HG02840 (cell line): ENCODE results near the gene VGLL4.

Source experiments
- ATAC-seq: cut with Tn5 transposase; IDR thresholded peaks from one replicate; pipeline ENCODE4 v1.9.1; 2021; ENCODE audit warnings: mild to moderate bottlenecking, moderate library complexity, moderate number of reproducible peaks; ENCODE audit not compliant: unreplicated experiment, low FRiP score

The VGLL4 gene

DNA sequence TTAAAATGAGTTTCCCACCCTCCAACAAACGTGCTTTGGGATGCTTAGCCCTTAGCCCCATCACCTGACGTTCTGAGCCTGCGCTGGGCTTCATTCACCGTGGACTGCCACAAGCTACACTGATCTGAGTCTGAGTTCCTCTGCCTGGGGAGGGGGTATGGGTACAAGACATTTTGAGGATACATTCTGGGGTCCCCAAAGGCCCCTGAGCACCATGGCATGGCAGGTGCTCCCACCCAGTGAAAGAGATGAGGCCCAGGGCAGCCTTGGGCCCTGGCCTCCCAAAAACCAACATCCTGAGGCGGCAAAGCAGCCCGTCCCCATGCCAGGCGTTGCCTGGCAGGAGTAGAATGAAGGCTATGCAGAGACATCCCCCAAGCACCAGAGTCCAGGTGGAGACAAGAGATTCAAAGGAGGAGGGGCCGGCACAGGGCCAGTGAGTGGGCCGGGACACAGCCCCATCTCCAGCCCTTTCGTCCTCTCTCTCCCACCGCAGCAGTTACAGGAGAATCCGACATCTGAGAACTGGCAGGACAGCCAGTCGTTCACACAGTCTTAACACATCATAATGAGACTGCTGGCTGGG lies 74.5 kb downstream of the VGLL4 start:
- no peak for ATAC-seq

GRCh38 chr3:11568503-11569155 lies 75.1 kb downstream of the VGLL4 start:
- ATAC-seq, result no peak

DNA sequence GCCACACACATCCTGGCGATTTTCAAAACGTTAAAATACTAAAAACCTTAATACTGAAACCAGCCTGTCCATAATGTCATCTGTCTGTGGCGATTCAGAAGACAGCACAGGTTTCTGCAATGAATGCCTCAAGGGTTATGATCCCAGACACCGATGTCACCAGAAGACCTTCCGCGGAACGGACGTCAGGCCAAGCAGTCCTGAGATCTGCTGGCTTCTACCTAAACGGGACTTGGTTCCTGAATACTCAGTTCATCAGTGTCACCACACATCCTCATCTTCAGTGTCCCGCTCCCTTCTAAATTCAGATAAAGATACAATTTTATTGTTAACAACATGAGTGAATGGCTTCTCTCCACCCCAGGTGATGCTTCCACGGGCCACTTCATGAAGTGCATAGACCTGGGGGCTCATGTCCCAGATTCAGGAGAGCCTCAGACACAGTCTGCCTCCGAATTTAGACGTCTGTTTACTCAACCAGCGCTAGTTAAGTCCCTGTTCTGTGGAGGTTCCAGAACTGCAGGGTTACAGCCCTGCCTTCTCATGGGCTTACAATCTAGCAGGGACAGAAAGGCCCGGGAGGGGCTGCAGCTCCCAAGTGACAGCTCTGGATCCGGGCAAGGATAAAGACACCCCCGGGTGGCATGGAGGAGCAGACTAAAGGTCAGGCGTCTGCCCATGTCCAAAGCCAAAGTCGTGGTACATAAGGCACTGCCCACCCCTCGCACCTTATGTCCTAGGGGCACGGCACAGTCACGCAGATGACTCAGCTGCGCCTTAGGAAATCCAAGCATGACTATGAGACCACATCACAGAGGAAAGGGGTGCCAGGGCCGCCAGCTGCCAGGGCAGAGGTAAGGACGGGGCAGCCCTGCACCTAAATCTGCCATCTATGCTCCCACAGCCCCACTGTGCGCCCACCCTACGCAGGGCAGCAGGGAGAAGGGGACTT lies 75.9 kb downstream of the VGLL4 start:
- no peak for ATAC-seq

GRCh38 chr3:11566916-11567315 lies 76.8 kb downstream of the VGLL4 start:
- ATAC-seq, result no peak

GRCh38 chr3:11566478-11566877 lies 77.2 kb downstream of the VGLL4 start:
- no peak for ATAC-seq

DNA sequence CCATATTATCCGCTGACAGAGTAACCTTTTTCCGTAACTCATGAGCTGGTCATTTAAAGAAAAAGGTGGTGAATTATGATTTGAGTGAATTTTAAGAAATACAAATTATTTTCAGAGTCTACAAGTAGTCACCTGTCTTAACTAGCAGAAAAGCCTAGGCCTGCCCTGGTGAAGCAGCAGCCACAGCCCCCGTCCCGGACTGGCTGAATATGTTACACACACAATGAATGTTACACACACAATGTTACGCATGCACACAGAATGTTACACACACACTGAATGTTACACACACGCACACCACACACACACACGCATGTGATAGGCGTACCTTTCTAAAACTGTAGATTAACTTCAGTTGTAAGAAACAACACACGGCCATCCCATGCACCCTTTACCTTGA lies 77.8 kb downstream of the VGLL4 start:
- no peak for ATAC-seq

DNA sequence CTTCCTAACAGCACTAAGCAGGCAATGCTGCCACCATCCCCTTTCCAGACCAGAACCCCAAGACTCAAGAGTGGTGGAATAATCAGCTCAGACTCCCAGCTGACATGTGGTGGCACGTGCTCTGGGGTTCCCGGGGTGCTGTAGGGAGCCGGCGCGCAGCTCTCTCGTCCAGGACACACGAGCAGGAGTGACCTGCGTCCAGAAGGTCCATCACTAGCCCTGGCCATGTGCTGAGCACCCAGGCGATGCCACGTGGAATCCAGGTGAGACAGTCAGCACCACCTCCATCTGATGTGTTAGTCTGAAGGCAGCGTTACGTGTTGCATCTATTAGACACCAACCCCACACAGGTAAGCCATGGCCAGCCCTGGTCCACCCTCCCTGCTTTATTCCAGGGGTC lies 78.2 kb downstream of the VGLL4 start:
- ATAC-seq, result no peak

- ATAC-seq, result no peak
These were observed 78.6 kb downstream of the VGLL4 start for GRCh38 chr3:11565072-11565471.

- ATAC-seq, result no peak
These were observed 79.1 kb downstream of the VGLL4 start for GRCh38 chr3:11564577-11565001.

GRCh38 chr3:11563865-11564185 lies 79.9 kb downstream of the VGLL4 start:
- no peak for ATAC-seq

- ATAC-seq, result no peak
These were observed 80.4 kb downstream of the VGLL4 start for GRCh38 chr3:11563159-11563864.

- ATAC-seq, result no peak
These were observed 81.3 kb downstream of the VGLL4 start for GRCh38 chr3:11562277-11562881.

DNA sequence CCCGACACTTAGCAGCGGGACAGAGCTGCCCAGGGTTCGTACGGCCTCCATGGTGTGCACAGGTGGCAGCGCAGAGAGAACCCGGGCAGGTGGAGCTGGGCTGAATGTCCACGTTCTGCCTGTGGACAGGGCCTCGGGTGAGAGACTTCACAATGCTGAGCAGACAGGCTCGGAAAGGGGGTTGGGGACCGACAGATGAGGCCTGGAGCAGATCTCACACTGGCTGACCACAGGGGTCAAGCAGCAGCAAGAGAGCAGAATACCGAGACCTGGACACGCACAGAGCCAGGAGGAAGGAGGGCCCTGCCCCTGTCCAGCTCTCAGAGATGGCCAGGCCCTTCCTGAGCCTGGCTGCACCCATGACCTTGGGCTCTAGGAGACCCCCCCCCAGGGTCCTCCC lies 83.0 kb downstream of the VGLL4 start:
- ATAC-seq, result no peak

DNA sequence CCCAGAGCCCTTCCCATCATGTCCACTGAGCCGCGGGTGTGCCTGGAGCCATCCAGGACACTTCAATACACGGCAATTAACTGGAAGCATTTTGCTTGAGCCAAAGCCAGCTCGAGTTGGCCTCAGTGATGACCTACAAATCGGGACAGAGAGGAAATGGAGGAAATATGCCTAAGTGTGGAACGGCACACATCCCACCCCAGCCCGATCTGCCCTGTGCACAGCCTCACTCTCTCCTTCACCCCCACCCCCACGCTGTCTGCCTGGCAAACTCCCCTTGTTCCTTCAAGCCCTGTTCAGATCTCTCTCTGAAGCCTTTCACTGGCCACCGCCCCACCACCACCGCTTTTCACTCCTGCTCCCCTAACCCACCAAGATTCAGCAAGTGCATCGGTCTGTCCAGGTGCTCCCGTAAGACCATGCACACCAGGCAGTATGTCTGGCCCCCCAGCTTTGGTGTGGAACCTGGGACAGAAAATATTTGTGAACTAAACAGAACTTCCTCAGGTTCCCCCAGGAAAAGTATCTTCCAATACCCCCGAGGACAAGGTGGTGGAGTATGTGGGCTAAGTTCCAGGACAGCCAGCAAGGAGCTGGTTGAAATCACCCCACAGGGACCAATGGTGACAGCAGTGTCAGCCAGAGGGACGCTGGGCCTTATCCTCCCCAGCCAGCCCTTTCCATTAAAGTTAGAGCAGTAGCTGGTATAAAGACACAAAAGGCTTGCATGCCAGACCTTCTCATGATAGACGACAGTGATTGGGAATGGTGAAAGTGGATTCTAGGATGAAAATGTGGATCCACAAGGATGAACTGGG lies 83.7 kb downstream of the VGLL4 start:
- no peak for ATAC-seq

DNA sequence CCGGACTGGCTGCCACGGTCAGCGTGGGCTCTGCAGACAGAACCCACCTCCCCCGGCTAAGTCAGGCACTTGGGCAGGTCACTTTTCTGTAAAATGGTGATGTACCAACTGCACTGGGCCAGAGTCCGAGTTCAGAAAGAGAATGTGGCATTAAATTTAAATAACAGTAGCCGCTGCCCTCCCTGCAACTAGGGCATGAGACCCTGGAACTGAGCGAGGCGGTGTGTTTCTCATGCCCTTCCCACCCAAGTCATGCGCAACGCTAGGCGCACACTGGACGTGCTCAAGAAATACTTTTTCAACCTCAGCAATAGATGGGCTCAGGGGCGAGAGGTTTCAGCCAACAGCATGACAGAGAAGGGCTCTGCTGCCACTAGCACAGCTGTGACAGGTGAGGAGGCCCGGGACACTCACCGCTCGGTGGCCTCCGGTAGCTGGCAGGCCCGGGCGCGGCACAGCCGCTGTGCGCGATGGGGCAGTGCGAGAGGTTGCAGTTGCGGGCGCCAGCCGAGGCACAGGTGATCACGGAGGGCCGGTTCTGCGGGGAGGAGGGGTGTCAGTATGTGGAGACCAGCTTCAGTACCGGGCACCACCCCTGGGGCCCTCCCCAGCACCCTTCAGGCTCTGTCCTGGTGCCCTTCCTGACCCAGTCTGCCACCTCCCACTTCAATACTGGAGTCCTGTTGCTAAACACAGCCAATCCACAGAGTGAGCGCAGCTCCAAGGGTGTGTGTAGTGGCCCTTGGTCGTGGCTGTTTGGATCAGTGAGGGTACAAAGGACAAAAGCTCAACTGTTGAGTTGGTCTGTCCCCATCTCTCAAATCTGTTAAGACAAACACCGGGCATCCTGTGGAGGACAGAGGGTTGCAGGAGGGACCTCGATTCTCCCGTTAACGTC lies 84.5 kb downstream of the VGLL4 start:
- no peak for ATAC-seq

GRCh38 chr3:11558411-11558903 lies 85.3 kb downstream of the VGLL4 start:
- ATAC-seq, result no peak

GRCh38 chr3:11558002-11558401 lies 85.7 kb downstream of the VGLL4 start:
- no peak for ATAC-seq

GRCh38 chr3:11556851-11557644 lies 86.7 kb downstream of the VGLL4 start:
- ATAC-seq, result no peak
